NCI-H69 (cell line): ENCODE results near the gene LDAH.

ENCODE experiments used
- DNase-seq: peaks from one replicate; lab custom pipeline; 2025; lab: John Stamatoyannopoulos, UW

LDAH gene

DNA sequence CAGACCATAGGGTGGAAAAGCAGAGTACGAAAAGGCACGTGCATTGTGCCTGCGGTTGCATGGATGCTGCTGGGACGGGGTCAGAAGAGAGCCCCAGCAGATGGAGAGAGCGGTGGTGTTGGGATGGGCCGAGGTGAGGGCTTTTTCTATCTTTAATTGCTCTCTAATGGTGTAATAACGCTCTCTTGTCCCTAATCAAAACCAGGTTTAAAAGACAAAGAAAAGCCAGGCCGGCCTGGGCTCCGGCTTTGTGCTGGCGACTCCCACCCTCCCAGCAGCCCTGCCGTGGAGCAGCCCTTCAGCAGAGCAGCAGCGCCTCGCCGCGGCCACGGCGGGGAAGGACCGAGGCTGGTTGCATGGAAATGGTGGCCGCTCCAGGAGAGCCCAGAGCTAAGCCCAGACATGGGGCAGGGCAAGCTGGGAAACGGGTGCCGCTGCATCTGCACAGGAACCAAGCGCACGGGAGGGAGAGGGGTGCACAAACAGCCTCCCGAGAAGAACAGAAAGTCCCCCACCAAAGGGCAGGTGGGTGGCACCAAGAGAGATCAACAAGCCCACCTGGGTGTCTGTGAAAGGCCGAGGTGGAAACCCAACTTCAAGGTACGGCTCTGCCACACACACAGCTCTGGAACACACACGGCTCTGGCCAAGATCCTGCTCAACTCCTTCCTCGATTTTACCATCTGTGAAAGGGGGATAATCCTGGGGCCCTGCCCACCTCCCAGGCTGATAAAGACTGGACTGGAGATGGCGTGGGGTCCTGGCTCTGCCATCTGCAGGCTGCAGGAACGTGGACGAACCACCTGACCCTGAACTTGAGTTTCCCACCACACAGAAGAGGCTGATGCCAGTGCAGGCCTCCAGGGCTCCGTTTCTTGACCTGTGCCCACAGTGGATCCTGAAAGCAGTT is 187.0 kb downstream of the LDAH start:
- peak; percentile 75 for DNase-seq

DNA sequence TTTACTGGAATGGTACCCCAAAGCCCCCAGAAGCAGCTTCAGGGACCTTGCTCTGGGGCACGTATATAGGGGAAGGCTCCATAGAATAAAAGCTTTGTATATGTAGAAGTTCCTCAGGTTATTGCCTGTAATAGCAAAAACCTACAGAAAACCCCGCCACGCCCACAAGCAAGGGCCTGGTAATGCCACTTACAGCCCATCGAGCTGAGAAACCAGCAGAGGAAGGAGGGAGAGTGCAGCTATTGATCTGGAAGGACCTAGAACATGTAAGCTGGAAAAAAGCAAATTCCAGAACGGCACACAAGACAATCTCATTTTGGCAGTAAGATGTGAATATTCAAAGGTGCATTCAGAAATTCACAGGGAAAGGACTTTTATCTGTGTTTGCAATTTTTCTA is 187.8 kb downstream of the LDAH start:
- DNase-seq = peak; percentile 3

DNA sequence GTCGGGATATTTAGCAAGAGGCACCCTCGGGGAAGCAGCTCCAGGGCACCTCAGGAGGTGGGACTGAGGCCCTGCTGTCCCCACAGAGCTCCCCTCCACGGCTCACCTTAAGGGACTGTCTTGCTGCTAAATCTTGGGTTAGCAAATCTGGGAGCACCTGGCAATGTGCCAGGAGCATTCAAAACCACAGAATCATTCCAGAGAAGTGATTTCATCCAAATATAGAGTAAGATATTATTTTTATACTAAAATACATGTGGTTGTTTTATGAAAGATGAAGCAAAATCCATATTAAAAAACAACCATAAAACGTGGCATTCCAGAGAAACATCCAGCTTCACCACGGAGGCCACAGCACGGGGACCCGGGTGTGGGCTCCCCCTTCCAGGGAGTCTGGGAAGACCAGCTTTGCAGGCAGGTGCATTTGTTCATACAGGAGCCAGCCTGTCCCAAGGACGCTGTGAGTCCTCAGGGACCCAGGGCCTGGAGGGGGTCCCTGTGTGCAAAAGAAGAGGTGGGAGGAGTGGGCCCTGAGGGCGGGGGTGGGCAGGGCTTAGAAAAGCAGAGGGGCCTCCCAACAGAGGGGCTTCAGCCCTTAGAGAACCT is 188.3 kb downstream of the LDAH start:
- DNase-seq = peak; percentile 10
